ENCODE results near the gene NTSR1. TPM values are rescaled to one million over a fixed set of nuclear protein-coding genes. Genes with fewer than 3 reads are reported as not detected.

Gene NTSR1
- total RNA-seq, 1 donor from 2014 or later: not detected

GRCh38 chr20:62689861-62690260 lies 18.8 kb upstream of the NTSR1 start:
- intact Hi-C loops (cut with DNase I): no loop called here
- no peak for DNase-seq

GRCh38 chr20:62690261-62690820 lies 18.3 kb upstream of the NTSR1 start:
- no peak for ATAC-seq (ENCODE audit: poor library complexity)
- no peak for DNase-seq

More at GRCh38 chr20:62689861-62690260, 18.8 kb upstream of the NTSR1 start:
- no peak for ATAC-seq (ENCODE audit: poor library complexity)

GRCh38 chr20:62691487-62691886 lies 17.1 kb upstream of the NTSR1 start:
- ATAC-seq (ENCODE audit: poor library complexity) (no peak), DNase-seq (no peak)
- intact Hi-C loops (cut with DNase I): no loop called here

More at GRCh38 chr20:62690261-62690820, 18.3 kb upstream of the NTSR1 start:
- intact Hi-C loops (cut with DNase I): no loop called here

GRCh38 chr20:62692176-62692575 lies 16.5 kb upstream of the NTSR1 start:
- intact Hi-C loops (cut with DNase I): no loop called here
- DNase-seq (no peak), ATAC-seq (ENCODE audit: poor library complexity) (no peak)

GRCh38 chr20:62692801-62693523 lies 15.7 kb upstream of the NTSR1 start:
- no peak for ATAC-seq (ENCODE audit: poor library complexity)
- intact Hi-C loops (cut with DNase I): no loop called here

GRCh38 chr20:62693524-62693922 lies 15.1 kb upstream of the NTSR1 start:
- intact Hi-C loops (cut with DNase I): no loop called here
- DNase-seq (no peak), ATAC-seq (ENCODE audit: poor library complexity) (no peak)

More at GRCh38 chr20:62692801-62693523, 15.7 kb upstream of the NTSR1 start:
- DNase-seq: no peak

- DNase-seq (no peak), ATAC-seq (ENCODE audit: poor library complexity) (no peak)
- intact Hi-C loops (cut with DNase I): no loop called here
Observed at GRCh38 chr20:62694106-62694505, 14.5 kb upstream of the NTSR1 start.

- ATAC-seq (ENCODE audit: poor library complexity) (no peak), DNase-seq (no peak)
- intact Hi-C loops (cut with DNase I): no loop called here
Observed at GRCh38 chr20:62694868-62695267, 13.8 kb upstream of the NTSR1 start.

GRCh38 chr20:62695448-62696414 lies 12.9 kb upstream of the NTSR1 start:
- DNase-seq (no peak), ATAC-seq (ENCODE audit: poor library complexity) (no peak)
- intact Hi-C loops (cut with DNase I): no loop called here

GRCh38 chr20:62696434-62696957 lies 12.1 kb upstream of the NTSR1 start:
- intact Hi-C loops (cut with DNase I): no loop called here
- ATAC-seq (ENCODE audit: poor library complexity) (no peak), DNase-seq (no peak)

GRCh38 chr20:62696989-62697388 lies 11.6 kb upstream of the NTSR1 start:
- intact Hi-C loops (cut with DNase I): no loop called here
- DNase-seq (no peak), ATAC-seq (ENCODE audit: poor library complexity) (no peak)

GRCh38 chr20:62697468-62697912 lies 11.1 kb upstream of the NTSR1 start:
- intact Hi-C loops (cut with DNase I): no loop called here
- no peak for DNase-seq
- no peak for ATAC-seq (ENCODE audit: poor library complexity)

GRCh38 chr20:62698231-62698630 lies 10.4 kb upstream of the NTSR1 start:
- intact Hi-C loops (cut with DNase I): no loop called here
- DNase-seq: no peak
- ATAC-seq (ENCODE audit: poor library complexity): no peak

GRCh38 chr20:62699296-62699695 lies 9.3 kb upstream of the NTSR1 start:
- intact Hi-C loops (cut with DNase I): no loop called here
- ATAC-seq (ENCODE audit: poor library complexity) (no peak), DNase-seq (no peak)

GRCh38 chr20:62699741-62700140 lies 8.9 kb upstream of the NTSR1 start:
- DNase-seq (no peak), ATAC-seq (ENCODE audit: poor library complexity) (no peak)
- intact Hi-C loops (cut with DNase I): no loop called here

- DNase-seq (no peak), ATAC-seq (ENCODE audit: poor library complexity) (no peak)
- intact Hi-C loops (cut with DNase I): no loop called here
Observed at GRCh38 chr20:62700261-62700930, 8.2 kb upstream of the NTSR1 start.

GRCh38 chr20:62701161-62702012 lies 7.2 kb upstream of the NTSR1 start:
- ATAC-seq (ENCODE audit: poor library complexity): no peak
- intact Hi-C loops (cut with DNase I): no loop called here
- no peak for DNase-seq

- ATAC-seq (ENCODE audit: poor library complexity) (no peak), DNase-seq (no peak)
- intact Hi-C loops (cut with DNase I): no loop called here
Observed at GRCh38 chr20:62702013-62702300, 6.7 kb upstream of the NTSR1 start.

Measured in Right ventricle myocardium superior (tissue), 1 donor.